ENCODE results near the gene PADI2.

PADI2 gene

GRCh38 chr1:17119076-17119772 lies at the start of gene PADI2:
Gene PADI2, minus strand, starts transcription at chr1:17119451. Its CDS starts 80 bp downstream, at chr1:17119371.
- DNase-seq: peak; percentile 55

GRCh38 chr1:17168091-17168876 lies 49.0 kb upstream of the PADI2 start:
- no peak for DNase-seq

GRCh38 chr1:17167786-17168090 lies 48.5 kb upstream of the PADI2 start:
- no peak for DNase-seq

DNA sequence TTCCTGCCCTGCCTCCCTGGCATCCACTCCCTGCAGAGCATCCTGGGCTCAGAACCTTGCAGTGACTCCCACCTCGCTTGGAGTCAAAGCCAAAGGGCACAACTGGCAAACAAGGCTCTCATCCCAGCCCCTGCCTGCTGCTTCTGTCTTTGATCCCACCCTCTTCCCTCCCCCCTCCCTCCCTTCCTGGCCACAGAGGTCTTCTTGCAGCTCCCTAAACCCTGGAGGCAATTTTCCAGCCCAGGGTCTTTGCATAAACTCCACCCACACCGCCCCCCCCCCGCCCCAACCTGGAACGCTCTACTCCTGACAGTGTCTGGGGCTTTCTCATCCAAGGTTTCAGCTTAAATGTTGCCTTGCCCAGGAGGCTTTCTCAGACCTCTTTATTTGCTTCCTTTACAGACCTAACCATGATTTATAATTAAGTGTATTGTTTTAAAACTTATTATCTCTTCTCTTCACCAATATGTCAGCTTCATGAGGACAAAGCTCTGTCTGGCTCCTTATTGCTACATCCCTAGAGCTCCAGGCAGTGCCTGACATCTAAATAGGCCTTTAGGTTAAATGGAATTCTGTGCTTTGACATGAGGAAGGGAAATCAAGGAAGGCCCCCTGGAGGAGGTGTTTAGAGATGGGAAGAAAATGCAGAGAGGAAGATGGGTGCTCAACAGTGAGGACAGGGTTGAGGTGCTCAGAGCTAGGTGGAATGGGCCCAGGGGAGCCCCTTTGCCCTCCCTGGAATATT lies 48.0 kb upstream of the PADI2 start:
- DNase-seq: no peak

GRCh38 chr1:17165823-17166222 lies 46.6 kb upstream of the PADI2 start:
- no peak for DNase-seq

- DNase-seq: no peak
Observed at GRCh38 chr1:17163789-17164666, 44.8 kb upstream of the PADI2 start.

- DNase-seq: no peak
Observed at GRCh38 chr1:17163371-17163770, 44.1 kb upstream of the PADI2 start.

GRCh38 chr1:17162941-17163340 lies 43.7 kb upstream of the PADI2 start:
- no peak for DNase-seq

DNA sequence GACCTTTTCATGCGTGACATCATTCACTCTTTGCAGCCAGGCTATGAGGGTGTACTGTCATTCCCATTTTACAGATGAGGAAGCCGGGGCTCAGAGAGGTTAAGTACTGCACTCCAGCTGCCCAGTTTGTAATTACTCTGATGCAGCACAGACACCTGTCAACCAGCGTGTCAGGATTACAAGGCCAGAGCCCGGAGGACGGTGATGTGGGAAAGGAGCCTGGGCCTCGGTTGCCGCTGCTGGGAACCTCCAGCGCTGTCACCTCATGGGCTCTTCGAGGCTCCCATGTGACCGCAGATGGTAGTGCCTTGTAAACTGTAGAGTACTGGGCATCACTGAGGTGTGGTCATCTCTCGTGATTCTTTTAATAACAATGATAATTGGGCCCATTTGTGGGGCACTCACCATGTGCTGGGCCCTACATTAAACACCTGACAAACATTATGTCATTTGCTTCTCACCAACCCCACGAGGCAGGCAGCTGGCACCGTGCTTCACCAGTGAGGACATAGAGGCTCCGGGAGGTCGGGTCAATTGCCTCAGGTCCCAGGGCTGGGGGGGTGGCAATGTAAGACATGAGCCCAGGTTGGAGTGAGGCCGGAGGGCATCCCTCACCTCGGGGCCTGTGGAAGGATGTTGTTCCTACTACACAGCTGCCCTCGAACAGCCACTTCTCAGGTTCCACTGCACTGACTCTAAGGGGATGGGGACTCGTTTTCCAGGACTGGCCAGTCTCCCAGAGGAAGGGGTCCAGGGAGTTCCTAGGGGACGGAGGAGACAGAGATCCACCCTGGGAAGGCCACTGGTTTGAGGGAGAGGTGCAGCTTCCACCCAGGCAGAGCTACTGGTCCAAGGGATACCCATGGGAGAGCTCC lies 42.9 kb upstream of the PADI2 start:
- no peak for DNase-seq

- DNase-seq: no peak
Observed at GRCh38 chr1:17161137-17161740, 42.0 kb upstream of the PADI2 start.

- DNase-seq: no peak
Observed at GRCh38 chr1:17158961-17159360, 39.7 kb upstream of the PADI2 start.

DNA sequence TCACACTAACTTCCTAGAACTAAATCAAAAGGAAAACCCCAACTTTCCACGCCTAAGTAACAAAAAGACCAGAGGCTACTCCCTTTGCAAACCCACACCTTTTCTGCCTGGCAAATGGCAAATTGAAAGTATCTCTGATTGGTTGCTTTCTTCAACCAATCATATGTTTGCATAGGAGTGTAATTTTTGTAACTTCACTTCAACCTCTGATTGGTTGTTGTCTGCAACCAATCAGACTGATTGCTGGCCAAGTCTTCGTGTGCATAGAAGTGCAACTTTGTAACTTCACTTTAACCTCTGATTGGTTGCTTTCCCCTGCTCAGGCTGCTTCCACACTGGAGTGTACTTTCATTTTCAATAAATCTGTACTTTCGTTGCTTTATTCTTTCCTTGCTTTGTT lies 36.9 kb upstream of the PADI2 start:
- no peak for DNase-seq

DNA sequence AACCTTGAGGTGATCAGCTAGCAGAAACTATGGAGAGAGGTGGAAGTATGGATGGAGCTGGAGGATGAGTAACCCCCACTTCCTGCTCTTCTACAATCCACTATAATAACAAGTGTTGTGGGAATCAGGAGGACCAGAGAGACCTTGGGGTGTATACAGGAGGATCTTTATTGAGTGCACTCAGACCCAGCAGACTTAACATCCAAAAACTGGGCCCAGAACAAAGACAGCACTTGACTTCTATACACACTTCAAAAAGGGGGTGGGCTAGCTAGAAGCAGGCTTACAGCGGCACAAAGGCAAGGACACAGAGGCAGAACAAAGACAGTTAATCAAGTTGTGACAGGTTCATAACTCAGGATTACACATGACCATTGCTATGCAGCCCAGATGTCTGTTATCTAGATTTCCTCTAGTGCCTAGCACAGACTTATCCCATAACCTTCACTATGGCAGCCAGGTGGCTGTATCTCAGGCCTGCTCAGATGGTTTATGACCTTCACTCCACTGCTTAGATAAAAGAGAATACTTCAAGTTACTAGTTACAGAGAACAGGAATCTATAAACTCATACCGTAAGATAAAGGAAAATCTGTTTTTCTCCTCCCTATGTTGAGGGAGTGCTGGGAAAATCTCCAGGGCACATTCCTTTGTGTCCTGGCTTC lies 36.1 kb upstream of the PADI2 start:
- DNase-seq: no peak

- DNase-seq: no peak
Observed at GRCh38 chr1:17149771-17150170, 30.5 kb upstream of the PADI2 start.

DNA sequence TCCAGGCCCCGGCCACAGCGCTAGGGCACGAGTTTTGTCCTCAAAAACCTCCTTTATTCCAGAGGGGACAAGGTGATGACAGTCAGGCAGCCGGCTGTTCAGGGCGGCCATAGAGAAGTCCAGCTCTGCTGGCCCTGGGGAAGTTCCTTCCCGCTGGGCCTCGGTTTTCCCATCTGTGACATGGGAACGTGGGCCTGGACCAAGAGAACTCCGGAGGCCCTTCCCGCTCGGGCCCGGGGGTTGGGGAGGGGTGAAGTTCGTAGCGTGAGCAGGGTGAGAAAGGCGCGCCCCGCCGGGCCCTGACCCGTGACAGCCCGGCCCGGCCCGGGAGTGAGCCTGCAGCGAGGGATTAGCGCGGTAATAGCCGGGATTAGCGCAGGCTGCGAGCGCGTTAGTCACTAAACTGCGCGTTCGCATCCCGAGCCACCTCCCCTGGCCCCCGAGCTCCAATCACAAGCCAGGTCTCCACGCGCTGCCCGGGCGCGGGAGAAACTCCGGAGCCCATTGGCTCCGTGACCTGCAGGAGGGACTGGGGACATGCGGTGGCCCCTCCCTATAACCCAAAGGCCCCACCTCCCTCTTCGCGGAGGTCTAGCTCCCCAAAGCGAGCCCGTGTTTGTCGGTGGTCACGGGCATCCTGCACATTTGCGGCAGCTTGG lies 29.8 kb upstream of the PADI2 start:
- DNase-seq: no peak

DNA sequence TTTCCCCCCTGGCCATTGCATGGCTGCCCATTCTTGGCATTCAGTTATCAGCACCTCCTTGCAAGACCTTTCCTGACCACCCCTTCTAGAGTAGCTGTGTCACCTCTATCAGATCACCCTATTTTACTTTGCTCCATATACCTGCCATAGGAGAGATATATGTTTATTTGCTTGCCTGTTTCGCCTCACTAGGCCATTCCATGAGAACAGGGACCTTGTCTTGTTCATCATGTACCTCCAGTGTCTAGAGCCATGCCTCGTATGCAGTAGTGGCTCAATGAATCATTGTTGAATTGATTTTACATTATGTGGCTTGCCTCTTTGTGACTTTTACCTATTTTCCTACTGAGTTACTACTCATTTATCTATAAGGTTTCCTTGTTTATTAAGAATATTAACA lies 26.4 kb upstream of the PADI2 start:
- no peak for DNase-seq

DNA sequence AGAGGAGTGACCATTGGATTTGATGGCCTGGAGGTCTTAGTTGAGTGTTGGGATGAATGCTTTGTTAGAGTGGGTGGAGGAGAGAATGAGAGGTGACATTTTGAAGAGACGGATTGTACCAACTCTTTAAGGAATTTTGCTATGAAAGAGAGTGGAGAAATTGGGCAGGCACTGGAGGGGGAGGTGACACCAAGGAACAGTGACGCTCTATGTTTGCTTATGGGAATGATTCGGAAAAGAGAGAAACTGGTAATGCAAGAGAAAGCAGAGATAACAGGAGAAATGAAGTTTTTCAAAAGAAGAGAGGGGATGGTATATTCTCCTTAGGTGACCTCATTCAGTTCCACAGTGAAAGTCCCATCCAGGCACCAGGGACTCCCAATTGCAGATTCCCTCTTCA lies 24.5 kb upstream of the PADI2 start:
- DNase-seq: no peak

DNA sequence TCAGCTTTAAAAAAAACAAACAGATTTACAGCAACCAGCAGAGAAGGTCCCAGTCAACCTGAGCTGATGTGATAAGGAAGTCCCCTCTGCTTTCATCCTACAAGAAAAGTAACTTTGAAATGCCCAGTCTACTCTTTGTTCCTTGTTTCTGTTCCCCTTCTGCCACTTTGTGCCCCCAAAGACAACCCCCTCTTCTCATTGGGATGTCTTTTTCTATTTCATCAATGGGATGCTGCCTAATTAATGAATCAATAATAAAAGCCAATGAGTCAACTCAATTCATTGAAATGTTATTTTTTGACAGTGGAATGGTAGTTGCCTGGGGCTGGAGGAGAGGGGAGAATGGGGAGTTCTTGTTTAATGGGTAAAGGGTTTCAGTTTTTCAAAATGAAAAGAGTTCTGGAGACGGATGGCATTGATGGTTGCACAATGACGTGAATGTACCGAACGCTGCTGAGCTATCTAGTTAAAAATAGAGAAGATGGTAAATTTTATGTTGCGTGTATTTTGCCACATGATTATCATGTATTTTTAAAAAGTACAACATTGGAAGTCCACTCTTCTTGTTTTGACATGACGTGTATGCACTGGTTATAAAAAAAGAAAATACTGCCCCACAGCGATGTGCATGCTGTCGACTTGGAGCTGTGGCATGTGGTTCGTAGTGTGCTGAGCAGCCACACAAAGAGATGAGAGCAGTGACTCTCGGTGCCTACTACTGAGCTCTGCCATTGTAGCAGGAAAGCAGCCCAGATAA lies 22.4 kb upstream of the PADI2 start:
- no peak for DNase-seq

GRCh38 chr1:17140279-17140678 lies 21.0 kb upstream of the PADI2 start:
- no peak for DNase-seq

DNA sequence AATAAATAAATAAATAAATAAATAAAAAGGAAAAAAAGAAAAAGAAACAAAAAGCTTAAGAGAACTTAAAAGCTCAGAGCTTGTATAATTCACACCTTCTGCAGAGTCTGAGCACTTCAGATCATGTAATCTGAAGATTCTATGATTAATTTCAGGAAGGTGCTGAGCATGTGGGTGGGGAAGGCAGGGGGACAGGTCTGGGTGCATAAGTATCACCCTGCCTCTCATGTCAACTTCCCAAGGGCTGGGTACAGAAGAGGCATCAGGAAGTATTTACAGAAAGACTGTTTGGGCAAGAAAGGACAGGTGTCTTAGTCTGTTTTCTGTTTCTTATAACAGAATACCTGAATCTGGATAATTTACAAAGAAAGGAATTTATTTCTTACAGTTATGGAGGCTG lies 20.4 kb upstream of the PADI2 start:
- DNase-seq: no peak
